Ovary (tissue), 9 donors: ENCODE results near the gene WASF2. TPM values are rescaled to one million over a fixed set of nuclear protein-coding genes. Genes with fewer than 3 reads are reported as not detected.

Source experiments
- DNase-seq, 5 donors: peaks; one replicate each; pipeline ENCODE4 v3.0.0-alpha.2; 2019 to 2020
- H3K27ac ChIP-seq, 2 donors: fragments of 200-600 bp; one replicate each; pipeline versions ENCODE4 v1.5.1 to v1.8.0; 2019 to 2022
- H3K27me3 ChIP-seq: fragments of 200-600 bp; one replicate; pipeline ENCODE4 v1.8.0; 2022
- H3K36me3 ChIP-seq: fragments of 200-600 bp; sonication (generic); one replicate; pipeline ENCODE4 v1.5.1; 2019
- H3K4me1 ChIP-seq: one replicate; pipeline ENCODE4 v1.8.1; 2013; ENCODE audit warnings: mild to moderate bottlenecking, moderate library complexity; ENCODE audit not compliant: insufficient read depth
- H3K4me3 ChIP-seq: fragments of 200-600 bp; sonication (generic); one replicate; pipeline ENCODE4 v1.5.1; 2017
- H3K9me3 ChIP-seq, 2 donors: fragments of 200-600 bp in 1 of 2; sonication (generic) in 1 of 2; one replicate each; pipeline versions ENCODE4 v1.5.1 to v1.8.1; 2013 to 2019; ENCODE audit warnings: mild to moderate bottlenecking in 1 of 2, moderate library complexity in 1 of 2
- CTCF ChIP-seq, 3 donors: fragments of 450-650 bp in 2 of 3; fragments of 200-600 bp in 1 of 3; IDR thresholded peaks; one replicate each; pipeline versions ENCODE4 v1.5.1 to v1.8.0; 2016 to 2022; ENCODE audit warnings: antibody characterized with exemption in 3 of 3, mild to moderate bottlenecking in 1 of 3
- EP300 ChIP-seq: sonication (generic); formaldehyde crosslinking; IDR thresholded peaks from one replicate; pipeline ENCODE4 v1.6.1; 2017; ENCODE audit warnings: antibody characterized with exemption
- POLR2A ChIP-seq: fragments of 450-650 bp; IDR thresholded peaks from one replicate; pipeline ENCODE4 v1.6.1; 2017; ENCODE audit warnings: antibody characterized with exemption, mild to moderate bottlenecking, moderate library complexity
- WGBS, 3 donors: extraction: QIAGEN DNeasy Blood & Tissue Kit in 1 of 3; methylation state at CpG; one replicate each; pipeline versions ENCODE4 v1.1.5 to v1.1.7; 2013 to 2017; 5-methylcytosine and 5-hydroxymethylcytosine counted together
- intact Hi-C, 4 donors: fragments of 100-400 bp; cut with DNase I; formaldehyde crosslinking; loops; one replicate each; pipeline versions ENCODE4 v1.11.0 to v1.15.1; 2022 to 2023
- polyA plus RNA-seq, 2 donors: library from polyadenylated mRNA; stranded (reverse); fragments of 200-250 nt in 1 of 2; fragments of 350-450 nt in 1 of 2; fragmentation: Illumina TruSeq in 1 of 2; extraction: RNeasy Lipid Tissue Mini Kit (QIAGEN cat#74804) in 1 of 2; gene quantifications; one replicate each; pipeline ENCODE4 v1.2.3, GENCODE V29; 2013 to 2014
- total RNA-seq, 7 donors: library from RNA; depleted of rRNA in 2 of 7; stranded (reverse); fragments of >200 nt in 2 of 7; fragmentation: NEBNext Ultra II Directional in 3 of 7; extraction: Animal tissue kit (Norgen Biotek cat#: 25700) in 3 of 7; gene quantifications; one replicate each; pipeline versions ENCODE4 v1.1.0 to v1.2.4, GENCODE V29; 2016 to 2023
- donor health status: DM: no; HTN: no; CAD: no; lungs with moderate emphysema.
- donor health status: DM: no; HTN: no; CAD: no.
- donor health status: Bipolar disorder and iron deficiency.
- donor health status: DM: yes; HTN: yes; CAD: no.
- donor health status: DM: no; HTN: no; CAD: no.
- donor health status: DM: yes; HTN: yes; CAD: no.

WASF2 gene
- total and polyA plus RNA-seq, 9 donors: 28.0 to 233 (median 153) TPM

DNA sequence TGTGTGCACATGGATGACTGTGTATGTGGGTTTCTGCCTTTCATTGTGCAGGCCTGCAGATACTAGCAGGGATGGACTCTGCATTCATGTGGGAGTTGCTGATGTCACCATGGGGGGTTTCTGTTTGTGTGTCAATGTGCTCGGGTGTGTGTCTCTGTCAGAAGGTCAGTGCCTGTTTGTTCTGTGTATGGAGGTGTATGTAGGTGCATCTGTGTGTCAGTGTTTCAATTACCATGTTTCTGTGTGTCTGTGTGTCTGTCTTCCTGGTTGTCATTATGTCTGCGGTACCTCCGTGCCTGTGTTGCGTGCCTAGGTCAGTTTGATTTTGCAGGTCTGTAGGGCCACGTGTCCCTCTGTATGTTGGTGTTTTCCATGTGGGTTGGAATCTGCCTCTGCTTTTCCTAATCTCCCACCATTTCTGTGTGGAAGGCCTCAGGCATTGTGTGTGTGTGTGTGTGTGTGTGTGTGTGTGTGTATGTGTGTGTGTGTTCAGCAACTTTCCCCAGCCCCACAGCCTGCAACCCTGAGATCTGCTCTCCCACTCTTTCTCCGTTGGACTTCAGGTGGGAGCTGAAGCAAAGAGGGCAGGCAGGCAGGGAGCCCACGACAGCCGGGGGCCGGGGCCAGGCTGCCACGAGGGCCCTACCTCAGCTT lies 36.7 kb upstream of the WASF2 start:
- intact Hi-C loops: loop anchor here in 2 of 4 donors (5.0 to 10.0 kb wide), 3 partner anchors 36 to 78 kb away; partner anchors contain the start of gene AHDC1 (in 2 of the 2)
- H3K4me3 ChIP-seq: peak overlapping the region; percentile 39
- no peak for DNase-seq
- H3K9me3 ChIP-seq: no peaks in the 10 kb centered on the region
- H3K4me1 ChIP-seq: peaks cover 43% of the 10 kb centered on the region
- TF ChIP-seq CTCF (IDR thresholded peaks at IDR 0.05): no peak
- no peaks in the 10 kb centered on the region for H3K27me3 ChIP-seq
- 16 to 25% (median 24%) methylated on average over 10 of the region's 10 CpGs for WGBS, 3 donors
- H3K27ac ChIP-seq: peak overlapping the region; percentile 93 to 98
- H3K36me3 ChIP-seq: no peaks in the 10 kb centered on the region

- peaks cover 53% of the 10 kb centered on the region for H3K4me1 ChIP-seq
- DNase-seq: peak; percentile 75 to 83 (median 82)
- TF ChIP-seq POLR2A (no peak), EP300 (no peak), CTCF (IDR thresholded peaks at IDR 0.05) (no peak)
- no peaks in the 10 kb centered on the region for H3K9me3 ChIP-seq
- intact Hi-C loops: loop anchor here in 2 of 4 donors (5.0 to 10.0 kb wide), 3 partner anchors 37 to 79 kb away; partner anchors contain the start of gene AHDC1 (in 2 of the 2)
- peak overlapping the region; percentile 16 for H3K4me3 ChIP-seq
- H3K27ac ChIP-seq: peak overlapping the region; percentile 46 to 98
- no peaks in the 10 kb centered on the region for H3K36me3 ChIP-seq
- WGBS, 3 donors: 26 to 30% (median 27%) methylated on average over 14 to 16 of the region's 16 CpGs
- H3K27me3 ChIP-seq: no peaks in the 10 kb centered on the region
Measured at GRCh38 chr1:27525296-27526272, 35.6 kb upstream of the WASF2 start.

DNA sequence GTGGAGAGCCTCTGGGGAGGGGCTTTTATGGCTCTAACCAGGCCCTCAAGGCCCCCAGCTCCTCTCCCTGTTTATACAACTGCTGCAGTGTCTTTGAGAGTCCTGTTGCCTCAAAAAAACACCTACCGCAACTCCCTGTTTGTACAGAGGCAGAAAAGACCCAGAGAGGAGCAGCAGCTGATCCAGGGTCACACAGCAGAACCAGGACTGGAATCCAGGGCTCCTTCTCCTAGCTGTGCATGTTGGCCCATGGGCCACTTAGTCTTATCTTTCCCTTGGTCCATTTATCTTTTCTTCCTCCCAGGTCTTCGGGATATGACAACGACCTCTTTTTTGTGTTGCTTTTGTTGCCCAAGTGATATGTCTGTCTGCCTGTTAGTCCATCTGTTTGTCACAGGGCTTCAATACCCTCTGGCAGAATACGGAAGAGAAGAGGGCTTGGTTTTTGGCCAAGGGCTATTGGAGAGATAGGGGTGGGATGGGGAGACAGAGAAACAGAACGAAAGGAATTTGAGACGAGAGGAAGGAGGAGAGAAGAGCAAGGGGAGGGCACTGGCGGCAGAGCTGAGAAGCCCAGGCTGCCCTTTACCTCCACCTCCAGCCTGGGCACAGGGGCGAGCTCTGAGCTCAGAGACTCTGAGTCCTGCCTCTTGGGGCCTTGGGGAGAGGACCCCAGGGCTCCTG lies 33.5 kb upstream of the WASF2 start:
- peak overlapping the region in 1 of 2 donors; percentile 69 for H3K27ac ChIP-seq
- no peak for DNase-seq
- intact Hi-C loops: loop anchor here in 2 of 4 donors (10.0 kb wide), 2 partner anchors 51 to 81 kb away; partner anchors contain the start of gene AHDC1 (in 2 of the 2)
- H3K4me3 ChIP-seq: no peak overlapping the region
- 28 to 39% (median 30%) methylated on average over 8 of the region's 8 CpGs for WGBS, 3 donors
- H3K36me3 ChIP-seq: no peaks in the 10 kb centered on the region
- H3K9me3 ChIP-seq: no peaks in the 10 kb centered on the region
- TF ChIP-seq CTCF (IDR thresholded peaks at IDR 0.05): no peak
- no peak for TF ChIP-seq POLR2A
- no peak for TF ChIP-seq EP300
- peaks cover 56% of the 10 kb centered on the region for H3K4me1 ChIP-seq
- H3K27me3 ChIP-seq: no peaks in the 10 kb centered on the region
